HG02840 (cell line): ENCODE results near the gene AFDN.
"Not testable (repeated sequence)": the region's sequence is repeated elsewhere in the genome, so short reads cannot be mapped to it uniquely, and the experiment has no call there.

Experiments
- ATAC-seq: cut with Tn5 transposase; IDR thresholded peaks from one replicate; pipeline ENCODE4 v1.9.1; 2021; ENCODE audit warnings: mild to moderate bottlenecking, moderate library complexity, moderate number of reproducible peaks; ENCODE audit not compliant: unreplicated experiment, low FRiP score

AFDN gene

DNA sequence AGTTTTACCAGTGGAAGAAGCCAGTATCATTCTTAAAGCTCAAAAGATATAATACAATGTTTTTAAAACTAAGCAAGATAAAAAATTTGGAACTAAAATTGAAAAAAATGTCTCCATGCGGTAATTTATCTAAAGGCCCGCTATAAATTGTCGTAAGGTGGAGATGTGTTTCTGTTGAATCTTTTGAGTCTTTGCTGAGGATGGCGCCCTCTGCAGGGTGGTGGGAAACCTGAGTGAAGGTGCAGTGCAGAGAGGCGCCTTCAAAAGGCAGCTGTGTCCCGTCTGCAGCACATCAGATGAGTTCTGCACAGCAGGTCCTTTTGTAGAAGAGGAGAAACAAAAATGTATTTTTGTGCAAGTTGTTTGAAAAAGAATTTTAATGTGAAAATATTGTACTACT is 141.4 kb downstream of the AFDN start:
- no peak for ATAC-seq

DNA sequence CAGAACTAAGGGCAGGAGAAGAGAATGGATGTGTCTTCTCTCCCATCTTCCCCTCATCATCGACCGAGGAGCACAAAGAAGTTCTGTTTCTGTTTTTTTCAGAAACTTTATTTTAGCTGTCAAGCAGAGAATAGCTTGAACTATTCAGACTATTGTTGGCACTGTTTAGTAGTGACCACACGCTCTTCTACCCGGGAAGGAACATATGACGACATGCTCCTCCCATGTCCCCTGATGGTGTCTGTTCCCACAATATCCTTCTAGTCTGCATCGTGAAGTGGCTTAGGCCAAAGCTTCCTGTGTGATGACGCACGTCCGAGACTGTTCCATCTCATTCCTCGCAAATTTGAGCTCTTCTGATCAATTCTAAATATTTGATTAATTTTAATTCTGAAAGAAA is 143.5 kb downstream of the AFDN start:
- no peak for ATAC-seq

DNA sequence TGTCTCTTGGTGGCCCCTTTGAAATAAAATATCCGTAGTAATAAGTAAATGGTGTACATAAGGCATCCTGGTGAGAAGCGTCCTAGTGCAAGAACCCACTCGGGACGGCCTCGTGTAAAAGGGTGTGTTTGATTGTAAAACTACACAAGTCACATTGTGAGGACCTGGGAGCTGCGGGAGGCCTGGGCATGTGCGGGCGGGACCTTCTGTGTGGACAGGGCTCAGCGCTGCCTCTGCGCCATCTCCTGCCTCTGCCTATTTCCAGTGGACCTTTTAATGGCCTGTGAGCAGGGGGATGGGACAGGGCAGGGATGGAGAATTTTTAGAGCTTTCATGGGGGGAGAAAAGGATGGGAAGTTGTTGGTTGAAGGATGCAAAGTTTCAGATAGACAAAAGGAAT is 145.5 kb downstream of the AFDN start:
- no peak for ATAC-seq

DNA sequence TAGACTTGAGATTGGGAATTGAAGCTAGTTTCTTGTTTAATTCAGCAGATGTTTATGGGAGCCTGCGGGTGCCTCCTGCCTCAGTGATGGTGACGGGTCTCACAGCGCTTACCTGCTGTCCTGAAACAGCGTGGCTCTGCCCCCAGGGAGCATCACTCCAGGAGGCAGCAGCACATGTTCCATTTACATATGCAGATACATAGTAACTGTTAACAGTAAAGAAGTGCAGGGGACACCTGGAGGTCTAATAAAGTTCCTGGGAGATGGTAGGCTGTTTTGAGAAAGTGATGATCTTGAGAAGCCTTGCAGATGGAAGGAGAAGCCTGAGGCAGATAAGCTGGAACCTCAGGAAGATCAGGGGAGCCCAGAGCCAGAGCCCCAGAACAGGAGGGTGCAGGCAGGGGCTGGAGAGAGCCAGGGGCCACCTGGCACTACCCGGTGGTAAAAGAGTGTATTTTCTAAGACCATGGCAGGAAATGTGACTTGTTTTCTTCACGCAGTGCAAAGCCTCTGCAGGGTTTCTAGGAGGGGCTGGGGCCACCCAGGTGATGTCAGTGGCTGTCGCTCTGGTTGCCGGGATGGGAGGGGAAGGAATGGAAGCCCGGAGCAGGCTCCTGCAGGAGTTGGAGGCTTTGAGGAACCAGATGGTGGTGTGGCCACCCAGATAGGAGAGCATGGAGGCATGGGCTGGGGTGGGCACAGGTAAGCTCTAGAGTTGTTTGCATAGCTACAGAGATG is 146.6 kb downstream of the AFDN start:
- no peak for ATAC-seq

DNA sequence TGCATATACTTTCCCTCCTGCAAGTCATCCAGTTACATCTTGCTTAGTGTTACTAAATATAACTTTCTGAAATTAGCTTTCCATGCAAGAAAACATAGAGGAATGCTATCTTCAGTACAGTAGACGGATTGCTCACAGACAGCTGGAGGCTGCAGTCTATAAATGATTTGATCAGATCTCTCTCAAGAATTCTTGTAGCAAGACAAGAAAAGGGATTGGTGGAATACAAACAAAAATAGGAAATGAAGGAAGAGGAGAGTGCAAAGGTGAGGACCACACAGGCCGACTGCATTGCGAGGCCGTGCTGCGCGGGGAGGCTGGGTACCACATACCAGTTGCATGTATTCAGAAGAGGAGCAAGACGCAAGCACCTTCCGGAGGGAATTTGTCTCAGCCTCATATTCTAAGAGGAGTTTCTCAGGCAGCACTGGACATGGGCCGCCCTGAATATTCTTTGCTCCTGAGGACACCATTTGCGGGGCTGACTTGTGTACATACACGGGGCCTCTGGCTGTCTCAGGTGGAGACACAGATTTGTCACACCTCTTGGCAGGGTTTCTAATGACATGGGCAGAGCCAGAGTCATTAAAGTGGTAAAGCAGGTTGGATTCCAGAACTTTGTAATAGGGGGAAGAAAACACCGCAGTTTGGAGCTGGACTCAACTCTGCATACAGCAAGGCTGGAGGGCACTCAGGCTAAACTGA is 148.1 kb downstream of the AFDN start:
- ATAC-seq, result no peak

DNA sequence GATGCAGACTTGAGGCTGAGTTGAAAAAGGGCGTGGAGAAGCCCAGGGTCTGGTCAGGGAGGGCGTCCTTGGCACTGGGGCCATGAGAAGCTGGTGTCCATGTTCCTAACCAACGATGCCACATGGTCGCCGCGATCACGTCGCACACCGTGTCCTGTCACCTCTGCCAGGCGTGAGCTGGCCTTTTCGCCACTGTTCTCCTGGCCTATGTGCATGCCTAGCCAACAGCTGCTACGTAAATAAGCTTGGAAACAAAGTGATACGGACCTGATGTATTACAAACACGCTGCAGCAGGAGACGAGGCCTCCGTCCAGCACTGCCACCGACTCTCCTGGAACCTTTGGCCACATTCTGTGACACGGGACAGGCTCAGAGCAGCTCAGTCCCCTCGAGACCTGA is 148.7 kb downstream of the AFDN start:
- ATAC-seq, result no peak

DNA sequence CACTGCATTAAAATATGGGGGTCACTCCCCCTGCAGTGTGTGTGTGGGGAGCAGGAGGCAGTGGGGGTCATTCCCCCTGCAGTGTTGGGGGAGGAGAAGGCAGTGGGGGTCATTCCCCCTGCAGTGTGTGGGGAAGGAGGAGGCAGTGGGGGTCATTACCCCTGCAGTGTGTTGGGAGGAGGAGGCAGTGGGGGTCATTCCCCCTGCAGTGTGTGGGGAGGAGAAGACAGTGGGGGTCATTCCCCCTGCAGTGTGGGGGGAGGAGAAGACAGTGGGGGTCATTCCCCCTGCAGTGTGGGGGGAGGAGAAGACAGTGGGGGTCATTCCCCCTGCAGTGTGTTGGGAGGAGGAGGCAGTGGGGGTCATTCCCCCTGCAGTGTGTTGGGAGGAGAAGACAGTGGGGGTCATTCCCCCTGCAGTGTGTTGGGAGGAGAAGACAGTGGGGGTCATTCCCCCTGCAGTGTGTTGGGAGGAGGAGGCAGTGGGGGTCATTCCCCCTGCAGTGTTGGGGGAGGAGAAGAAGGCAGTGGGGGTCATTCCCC is 149.5 kb downstream of the AFDN start:
- ATAC-seq, result not testable (repeated sequence)

DNA sequence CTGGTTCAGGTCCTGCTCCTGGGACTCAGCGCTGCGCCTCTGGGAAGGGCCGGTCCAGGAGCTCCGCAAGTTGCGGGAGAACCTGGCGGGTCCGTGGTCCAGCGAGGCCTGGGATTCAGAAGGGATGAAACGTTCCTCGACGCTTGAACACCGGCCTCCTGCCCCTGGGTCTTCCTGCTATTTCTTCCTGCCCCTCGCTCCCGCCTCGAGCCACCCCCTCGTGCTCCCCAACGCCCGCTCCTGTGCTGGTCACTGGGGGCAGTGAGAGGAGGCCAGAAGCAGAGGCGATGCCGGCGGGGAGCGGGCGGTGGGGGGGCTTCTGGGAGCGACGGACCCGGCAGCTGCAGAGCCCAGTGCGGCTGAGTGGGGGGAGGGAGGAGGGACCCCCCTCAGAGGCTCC is 150.0 kb downstream of the AFDN start:
- ATAC-seq, result no peak

DNA sequence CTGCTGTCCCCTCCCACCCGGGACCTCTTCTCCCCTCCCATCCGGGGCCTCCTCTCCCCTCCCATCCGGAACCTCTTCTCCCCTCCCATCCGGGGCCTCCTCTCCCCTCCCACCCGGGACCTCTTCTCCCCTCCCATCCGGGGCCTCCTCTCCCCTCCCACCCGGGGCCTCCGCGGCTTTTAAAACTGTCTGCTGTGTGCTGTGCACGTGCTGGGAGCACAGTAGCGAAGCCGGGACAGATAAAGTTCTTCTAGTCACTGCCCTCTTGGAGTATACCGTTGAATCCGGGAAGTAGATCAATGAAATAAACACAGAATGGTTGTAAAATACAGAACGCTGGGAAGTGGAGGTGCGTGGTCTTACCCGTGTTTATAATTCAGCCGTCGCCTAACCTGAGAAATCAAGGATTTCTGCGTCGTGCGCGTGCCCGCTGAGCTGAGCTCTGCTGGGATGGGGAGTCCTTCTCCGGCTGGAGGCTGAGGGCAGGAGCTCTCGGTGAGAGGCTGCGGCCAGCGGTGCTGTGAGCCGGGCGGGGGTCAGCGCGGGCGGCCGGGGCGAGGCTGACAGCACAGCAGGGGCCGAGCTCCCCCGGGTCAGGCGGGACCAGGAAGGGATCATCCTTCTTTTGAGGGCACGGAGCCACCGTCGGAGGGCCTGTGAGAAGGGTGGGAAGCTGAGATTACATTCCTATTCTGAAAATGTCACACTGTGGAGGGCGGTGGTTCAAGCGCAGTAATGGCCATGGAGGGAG is 151.2 kb downstream of the AFDN start:
- no peak for ATAC-seq

DNA sequence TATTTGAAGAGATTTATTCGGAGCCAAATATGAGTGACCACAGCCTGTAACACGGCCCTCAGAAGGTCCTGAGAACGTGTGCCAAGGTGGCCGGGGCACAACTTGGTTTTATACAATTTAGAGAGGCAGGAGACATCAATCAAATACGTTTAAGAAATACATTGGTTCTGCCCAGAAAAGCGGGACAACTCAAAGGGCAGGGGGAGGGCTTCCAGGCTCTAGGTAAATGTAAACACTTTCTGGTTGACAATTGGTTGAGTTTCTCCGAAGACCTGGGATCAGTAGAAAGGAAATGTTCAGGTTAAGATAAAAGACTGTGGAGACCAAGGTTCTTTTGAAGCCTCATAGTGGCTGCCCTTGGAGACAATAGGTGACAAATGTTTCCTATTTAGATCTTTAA is 151.9 kb downstream of the AFDN start:
- no peak for ATAC-seq

DNA sequence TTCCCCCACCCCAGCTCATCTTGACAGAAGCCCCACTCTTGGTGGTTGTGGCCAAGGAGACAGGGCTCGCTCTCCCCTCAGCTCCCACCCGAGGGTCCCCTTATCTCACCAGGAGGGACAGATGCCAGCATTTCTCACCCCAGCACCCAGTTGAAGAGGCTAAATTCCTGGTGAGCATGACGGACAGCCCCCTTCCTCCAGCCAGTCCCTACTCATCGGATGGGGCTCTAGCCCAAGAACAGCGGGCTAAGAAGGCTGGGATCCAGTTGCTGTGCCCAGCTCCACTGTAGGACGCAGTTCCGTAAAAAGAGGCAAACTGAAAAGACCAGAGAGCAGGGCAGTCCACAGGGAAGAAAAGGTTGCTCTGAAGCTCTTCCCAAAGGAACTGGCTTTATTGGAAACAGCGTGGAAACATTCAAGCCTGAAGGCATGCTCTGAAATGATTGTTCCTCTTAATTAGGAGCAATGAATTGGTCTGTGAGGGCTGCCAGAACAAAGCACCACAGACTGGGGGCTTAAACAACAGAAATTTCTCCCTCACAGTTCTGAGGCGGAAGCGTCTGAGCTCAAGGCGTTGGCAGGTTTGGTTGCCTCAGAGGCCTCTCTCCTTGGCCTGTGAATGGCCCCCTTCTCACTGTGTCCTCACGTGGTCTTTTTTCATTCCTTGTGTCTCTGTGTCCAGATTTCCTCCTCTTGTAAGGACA is 152.9 kb downstream of the AFDN start:
- ATAC-seq, result no peak

DNA sequence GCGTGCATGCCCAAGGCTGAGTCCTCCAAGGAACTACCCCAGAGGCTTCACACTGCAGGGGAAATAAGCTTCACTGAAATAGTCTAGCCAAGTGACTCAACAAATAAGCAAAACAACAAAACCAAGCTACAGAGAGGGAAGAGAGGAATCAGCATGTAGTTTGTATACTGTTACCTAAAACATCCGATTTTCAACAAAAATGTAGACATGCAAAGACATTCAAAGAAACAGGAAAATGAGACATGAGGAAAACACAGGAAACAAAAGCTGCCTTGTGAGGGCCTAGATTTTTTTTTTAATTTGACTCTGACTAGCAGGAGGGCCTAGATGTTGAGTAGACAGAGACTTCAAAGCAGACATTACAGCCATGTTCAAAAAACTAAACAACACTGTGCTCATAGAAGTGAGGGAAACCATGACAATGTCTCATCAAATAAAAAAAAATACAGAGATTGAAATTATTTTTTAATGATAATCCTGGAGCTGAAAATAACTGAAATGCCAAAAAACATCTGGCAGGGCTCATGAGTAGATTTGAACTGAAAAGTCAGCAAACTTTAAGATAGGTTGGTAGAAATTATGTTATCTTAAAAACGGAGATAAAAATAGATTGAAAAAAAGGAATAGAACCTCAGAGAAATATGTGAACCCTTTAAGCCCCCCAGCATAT is 154.3 kb downstream of the AFDN start:
- ATAC-seq, result no peak

DNA sequence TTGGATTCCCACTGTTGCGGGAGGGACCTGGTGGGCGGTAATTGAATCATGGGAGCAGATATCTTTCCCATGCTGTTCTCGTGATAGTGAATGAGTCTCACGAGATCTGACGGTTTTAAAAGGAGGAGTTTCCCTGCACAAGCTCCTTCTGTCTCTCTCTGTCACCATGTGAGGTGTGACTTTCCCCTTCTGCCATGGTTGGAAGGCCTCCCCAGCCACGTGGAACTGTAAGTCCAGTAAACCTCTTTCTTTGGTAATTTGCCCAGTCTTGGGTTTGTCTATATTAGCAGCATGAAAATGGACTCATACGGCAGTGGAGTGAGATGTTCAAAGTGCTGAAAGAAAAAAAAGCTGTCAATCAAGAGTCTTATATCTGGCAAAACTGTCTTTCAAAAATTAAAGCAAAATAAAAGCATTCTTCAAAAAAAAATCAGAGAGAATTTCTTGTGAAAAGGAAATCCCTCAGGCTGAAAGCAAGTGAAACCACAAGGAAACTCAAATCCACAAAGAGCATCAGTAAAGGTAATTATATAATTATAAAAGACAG is 155.3 kb downstream of the AFDN start:
- no peak for ATAC-seq

DNA sequence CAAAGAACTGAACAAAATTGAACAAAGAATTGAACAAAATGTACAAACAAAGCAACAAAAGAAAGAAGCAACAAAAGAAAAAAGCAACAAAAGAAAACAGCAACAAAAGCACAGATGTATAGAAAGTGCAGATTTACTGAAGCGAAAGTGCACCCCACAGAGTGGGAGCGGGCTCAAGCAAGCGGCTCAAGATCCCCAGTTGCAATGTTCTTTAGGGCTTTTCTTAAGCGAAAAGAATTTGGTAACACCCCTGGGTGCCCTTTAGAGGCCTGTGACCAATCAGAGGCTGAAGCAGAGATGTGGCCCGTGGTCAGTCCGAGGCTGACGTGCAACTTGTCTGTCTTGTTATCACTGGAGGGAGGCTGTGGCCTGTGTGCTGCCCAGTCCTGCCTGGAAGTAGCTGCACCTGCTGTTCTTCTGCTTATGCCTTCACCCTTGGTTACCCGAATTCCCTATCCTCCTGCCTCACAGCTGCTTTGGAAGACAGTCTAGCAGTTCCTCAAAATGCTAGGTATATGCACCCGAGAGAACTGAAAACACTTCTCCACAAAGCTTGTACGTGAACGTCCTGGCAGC is 157.5 kb downstream of the AFDN start:
- no peak for ATAC-seq

DNA sequence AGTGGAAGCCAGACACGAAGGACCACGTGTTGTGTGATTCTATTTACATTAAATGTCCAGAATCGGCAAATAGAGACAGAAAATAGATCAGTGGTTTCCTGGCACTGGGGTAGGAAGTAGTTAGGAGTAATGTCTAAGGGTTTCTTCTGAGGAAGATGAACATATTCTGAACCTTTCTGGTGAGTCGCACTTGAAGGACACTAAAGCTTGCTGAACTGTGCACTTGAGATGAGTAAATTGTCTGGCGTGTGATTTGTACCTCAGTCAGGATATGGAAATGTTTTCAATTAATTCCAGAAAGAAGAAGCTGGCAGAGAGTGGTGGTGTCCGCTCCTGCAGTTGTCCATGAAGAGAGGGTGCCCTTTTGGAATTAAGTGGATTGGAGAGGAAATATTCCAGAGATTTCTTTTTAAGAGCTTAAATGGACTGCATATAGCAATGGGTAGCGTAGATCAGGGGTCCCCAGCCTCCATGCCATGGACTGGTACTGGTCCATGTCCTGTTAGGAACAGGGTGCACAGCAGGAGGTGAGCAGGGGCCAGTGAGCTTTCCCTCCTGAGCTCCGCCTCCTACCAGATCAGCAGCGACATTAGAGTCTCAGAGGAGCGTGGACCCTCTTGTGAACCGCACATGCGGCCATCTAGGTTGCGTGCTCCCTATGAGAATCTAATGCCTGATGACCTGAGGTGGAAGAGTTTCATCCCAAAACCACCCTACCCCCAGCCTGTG is 158.3 kb downstream of the AFDN start:
- ATAC-seq, result no peak

DNA sequence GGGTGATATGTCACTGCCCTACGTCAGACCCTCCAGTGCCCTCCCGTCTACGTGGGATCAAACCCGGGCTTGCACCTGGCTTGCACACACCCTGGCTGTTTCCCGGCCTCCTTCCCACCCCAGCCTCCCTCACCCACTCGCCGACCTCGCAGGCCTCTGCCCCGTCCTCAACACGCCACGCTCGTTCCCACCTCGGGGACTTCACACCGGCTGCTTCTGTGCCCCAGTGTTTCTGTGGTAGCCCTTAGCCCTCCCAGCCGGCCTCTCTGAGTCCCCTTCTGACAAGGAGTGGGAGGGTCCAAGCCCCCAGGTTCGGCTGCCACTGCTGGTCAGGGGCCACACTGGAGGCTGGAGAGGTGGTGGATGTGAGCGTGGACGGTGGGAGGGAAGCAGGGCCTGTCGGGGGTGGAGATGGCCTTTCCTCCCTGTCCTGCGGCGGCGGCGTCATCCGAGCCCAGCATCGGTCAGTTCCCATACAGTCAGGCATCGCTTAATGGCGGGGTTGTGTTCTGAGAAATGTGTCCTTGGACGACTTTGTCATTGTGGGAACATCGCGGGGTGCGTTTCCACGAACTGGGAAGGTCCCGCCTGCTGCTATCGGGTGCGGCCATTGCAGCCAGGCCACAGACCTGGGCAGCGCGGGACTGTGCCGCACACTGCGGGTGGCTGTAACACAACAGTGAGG is 159.3 kb downstream of the AFDN start:
- ATAC-seq, result no peak

DNA sequence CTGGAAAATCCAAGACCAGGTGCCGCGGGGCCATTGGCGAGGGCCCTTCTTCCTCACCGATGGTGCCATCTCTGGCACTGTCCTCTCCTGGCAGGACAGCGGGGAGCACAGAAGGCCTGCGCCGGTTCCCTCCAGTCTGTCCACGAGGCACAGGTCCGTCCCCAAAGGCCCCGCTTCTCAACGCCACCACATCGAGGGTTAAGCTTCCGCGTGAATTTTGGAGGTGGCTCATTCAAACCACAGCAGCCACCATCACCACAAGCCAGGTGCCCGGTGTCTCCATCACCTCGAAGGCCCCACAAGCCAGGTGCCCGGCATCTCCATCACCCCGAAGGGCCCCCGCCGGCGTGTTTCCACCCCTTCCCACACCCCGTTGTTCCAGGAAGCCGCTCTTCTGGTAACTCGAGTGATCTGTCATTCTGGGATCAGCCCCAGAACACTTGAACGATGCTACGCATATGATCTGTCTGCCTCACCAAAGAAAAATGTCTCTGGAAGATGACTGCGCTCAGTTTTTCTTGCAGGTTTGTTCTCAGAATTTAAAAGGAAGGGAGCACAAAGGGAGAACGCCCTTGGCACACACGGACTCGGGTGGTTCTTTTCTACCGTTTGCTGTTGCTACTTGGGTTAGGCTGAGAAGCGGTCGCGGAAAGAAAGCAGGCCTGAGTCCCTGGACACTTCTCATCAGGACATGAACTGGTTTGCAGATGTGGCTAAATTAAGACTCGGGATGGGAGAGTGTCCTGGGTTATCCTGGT is 160.9 kb downstream of the AFDN start:
- no peak for ATAC-seq

DNA sequence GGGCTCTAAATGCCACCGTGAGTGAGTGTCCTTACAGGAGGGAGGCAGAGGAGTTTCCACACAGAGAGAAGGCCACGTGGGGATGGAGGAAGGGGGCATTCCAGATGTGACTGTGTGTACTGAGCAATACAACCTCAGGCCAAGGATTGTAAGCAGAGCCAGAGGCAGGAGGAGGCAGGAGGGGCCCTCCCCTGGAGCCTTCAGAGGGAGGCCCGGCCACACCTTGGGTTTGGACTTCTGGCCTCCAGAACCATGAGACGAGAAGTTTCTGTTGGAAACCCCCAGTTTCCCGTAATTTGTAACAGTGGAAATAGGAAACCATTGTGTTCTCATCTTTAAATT is 161.4 kb downstream of the AFDN start:
- no peak for ATAC-seq
